GM20000 (cell line): ENCODE data around the gene TCF4.

Source experiments
- DNase-seq: peaks from one replicate; pipeline ENCODE4 v3.0.0; 2012; ENCODE audit warnings: low spot score
- CTCF ChIP-seq: IDR thresholded peaks from 2 replicates; pipeline ENCODE4 v1.5.1; 2012; ENCODE audit warnings: mild to moderate bottlenecking, control low read depth; ENCODE audit errors: extremely low read depth, missing control alignments

The TCF4 gene

DNA sequence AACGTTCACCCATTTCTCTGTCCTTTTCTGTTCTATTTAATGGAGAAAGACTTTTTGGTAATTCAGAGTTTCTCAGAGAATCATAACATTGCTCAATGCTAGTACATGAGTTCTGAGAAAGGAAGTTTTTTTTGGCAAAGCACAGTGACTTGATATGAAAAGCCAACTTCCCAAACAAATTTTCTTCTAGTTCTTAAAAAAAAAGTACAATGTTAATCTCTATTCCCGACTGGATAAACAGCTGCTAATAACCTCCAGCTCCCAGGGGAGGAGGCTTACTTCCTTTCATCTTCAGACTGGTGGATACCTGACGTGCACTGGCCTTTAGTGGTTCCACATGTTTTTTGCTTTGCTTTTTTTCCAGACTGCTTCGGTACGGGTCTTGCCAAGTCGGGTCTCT is 344.1 kb downstream of the TCF4 start:
- TF ChIP-seq CTCF = no peak
- DNase-seq = no peak

DNA sequence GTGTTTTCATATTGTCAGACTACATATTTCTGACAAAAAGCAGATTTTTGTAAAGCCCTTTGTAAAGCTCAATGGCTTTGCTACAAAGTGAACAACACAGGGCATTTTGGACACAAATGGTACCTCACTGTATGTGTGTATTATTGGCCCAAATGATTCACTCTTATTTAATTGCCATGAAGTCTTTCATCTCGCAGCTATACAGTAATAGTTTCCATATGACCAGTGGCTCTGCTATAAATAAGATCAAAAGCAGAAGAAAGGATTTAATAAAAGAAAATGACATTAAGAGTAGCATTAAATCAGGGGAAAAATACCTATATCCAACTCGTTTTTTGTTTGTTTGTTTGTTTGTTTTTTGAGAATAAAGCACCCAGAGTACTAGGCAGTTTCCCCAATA is 344.7 kb downstream of the TCF4 start:
- no peak for TF ChIP-seq CTCF
- DNase-seq = no peak

DNA sequence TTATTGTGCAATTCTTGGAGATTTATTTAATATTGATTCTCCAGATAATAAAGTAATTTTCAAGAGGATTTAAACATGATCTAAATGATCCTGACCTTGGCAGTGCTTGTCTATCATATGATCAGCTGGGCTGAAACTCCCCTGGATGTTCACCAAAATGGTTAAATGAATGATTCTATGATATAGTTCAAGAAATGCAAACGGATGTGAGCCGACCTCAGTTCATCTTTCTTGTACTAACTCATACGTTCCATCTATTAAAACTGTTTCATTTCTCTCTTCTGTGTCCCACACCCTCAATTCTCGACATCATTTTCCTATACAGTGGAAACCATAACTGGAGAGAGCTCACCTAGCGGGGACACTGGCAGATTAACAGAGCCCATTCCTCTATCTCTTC is 347.0 kb downstream of the TCF4 start:
- TF ChIP-seq CTCF = no peak
- DNase-seq = no peak

DNA sequence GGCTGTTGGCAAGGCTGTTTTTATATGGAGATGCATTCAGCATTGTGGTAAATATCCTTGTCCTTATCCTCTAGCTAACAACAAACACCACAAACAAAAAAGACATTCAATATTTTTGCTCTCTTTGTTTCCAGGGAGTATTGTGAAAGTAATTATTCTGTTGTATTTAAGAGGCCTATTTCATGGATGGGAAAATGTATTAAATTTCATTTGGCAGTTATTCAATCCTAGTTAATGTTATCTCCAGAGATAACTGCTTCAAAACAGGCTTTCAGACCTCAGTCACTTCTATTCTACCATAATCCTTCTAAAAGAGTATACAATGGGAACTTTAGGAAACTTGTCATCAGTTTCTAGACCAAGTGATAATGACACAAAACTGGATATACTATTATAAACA is 348.3 kb downstream of the TCF4 start:
- no peak for TF ChIP-seq CTCF
- no peak for DNase-seq

- no peak for DNase-seq
- no peak for TF ChIP-seq CTCF
These were observed 350.3 kb downstream of the TCF4 start for GRCh38 chr18:55237660-55238059.

DNA sequence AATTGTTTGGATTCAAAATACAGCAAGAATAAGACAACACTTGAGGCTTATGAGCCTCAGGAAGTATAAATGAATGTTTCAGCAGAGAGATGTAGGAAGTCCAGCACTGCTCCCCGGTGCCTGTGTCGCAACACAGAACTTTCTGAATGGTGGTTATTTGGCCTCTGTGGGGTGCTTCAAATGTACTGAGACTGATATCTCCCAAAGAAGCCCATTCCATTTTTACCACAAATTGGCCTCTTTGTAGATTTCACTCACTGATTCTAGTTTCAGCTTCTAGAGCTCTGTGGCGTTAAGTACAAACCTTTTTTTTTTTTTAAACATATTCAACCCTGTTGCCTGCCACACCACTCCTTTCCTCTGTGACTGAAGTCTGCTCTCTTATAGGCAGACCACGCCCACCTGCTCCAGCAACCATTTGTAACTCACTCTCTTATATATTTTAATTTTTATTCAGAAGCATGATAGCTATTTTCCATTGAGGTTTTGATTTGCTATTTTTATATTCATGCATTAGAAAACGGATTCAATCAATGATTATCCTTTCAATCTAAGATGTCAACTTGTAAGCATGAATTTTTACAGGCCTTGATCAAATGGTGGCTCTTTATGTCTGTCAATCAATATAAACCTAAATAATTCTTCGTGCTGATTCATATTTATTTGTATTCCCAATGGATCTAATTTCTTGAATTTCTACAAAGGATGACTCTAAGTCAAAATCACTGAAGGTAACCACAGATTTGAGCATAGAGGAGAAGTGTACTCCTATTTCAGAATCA is 351.7 kb downstream of the TCF4 start:
- DNase-seq = peak; percentile 27
- no peak for TF ChIP-seq CTCF

GRCh38 chr18:55235094-55235461 is 352.9 kb downstream of the TCF4 start:
- TF ChIP-seq CTCF = no peak

More at GRCh38 chr18:55235094-55235461, 352.9 kb downstream of the TCF4 start:
- DNase-seq = no peak
